HG03442 (cell line): Measurements from ENCODE around the gene CEP112.
"Not testable (repeated sequence)": the region's sequence is repeated elsewhere in the genome, so short reads cannot be mapped to it uniquely, and the experiment has no call there.

Source experiments
- ATAC-seq: cut with Tn5 transposase; IDR thresholded peaks from one replicate; pipeline ENCODE4 v1.9.1; 2021; ENCODE audit warnings: mild to moderate bottlenecking, moderate library complexity; ENCODE audit not compliant: unreplicated experiment

Gene CEP112

DNA sequence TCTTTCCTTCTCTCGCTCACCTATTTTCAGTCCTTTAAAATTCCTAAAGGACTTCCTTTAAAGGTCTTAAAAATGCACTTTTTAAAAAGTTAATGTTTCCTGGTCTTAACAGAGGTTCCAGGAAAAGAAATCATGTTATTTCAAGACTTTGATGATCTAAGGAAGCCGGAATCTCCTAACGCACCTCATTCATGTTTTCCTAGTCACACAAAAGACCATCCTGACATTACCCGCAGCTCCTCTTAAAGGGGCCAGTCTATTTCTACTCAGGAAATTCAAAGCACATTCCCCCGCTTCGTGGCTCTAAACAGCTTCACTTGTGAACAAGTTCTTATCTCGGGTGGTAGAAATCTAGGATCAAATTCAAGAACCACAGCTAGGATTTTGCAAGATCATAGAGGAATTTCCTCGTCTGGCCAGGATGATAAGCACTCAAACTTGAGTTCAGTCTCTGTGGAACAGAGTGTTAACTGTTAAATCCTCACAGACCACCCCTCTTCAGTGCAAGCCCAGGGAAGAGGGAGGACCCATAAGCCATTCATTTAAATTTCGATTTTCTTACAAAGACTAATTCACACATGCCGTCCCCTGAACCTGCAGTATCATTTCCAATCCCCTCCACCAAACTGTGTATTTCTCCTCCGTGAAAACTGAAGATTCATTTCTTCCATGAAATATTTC is 493.4 kb downstream of the CEP112 start:
- ATAC-seq, result no peak

DNA sequence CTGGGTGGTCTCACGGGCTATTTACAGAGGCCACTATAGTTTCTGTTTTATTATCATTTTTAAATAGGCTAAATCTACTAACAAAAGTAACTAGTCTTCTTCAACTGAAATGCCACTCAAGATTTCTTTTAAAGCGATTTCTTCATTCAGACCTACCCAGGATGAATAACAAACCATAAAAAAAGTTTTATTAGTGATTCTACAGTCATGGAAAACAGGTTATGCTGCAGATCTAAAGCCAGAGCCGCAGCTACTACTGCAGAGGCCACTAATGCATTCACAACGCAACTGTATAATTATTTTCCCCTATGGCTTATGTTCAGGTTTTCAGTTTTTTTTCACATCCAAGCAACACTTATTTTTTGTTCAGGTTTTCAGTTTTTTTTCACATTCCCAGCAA is 494.3 kb downstream of the CEP112 start:
- ATAC-seq, result no peak

DNA sequence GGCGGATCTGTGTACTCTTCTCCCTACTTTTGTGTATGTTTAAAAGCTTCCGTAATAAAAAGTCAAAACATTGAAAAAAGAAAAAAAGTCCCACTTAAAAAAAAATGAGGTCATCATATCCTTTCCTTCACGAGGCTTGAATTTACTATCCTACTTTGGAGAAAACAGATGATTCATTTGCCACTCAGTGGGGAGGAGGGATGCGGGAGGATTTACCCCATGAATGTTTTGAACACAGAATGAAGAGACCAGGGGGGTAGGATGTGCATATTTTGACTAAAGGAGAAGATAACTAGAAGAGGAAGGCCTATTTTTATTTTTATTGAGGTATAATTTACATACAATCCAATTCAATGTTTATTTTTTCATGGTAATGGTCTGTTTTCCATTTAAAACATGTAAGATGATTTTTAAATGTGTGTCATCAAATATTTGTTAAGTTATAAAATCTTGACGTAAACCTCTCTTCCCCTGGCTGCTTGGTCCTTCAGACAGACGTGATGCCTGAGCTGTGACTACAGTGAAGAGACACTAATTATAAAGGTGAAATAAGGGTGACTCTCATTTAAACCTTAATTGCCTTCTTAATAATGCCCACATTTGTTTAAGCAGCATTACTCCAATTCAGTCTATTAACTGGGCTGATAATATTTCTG is 495.1 kb downstream of the CEP112 start:
- no peak for ATAC-seq

DNA sequence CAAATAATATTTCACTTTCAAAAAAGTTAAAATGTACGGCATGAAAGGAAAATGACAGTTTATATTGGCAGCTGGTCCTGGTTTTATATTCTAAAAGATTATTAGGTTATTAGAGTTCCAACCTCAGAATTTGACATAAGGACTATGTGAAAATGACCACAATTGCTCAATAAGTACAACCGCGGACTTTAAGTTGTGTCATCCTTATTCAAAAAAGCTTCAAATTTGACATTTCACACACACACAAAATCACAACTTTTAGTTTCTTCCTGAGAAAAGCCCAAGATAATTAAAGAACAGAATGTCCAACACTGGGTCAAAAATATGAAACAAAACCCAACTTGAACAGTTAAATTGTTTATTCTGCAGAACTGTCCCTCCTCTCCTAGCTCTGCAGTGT is 497.3 kb downstream of the CEP112 start:
- no peak for ATAC-seq

DNA sequence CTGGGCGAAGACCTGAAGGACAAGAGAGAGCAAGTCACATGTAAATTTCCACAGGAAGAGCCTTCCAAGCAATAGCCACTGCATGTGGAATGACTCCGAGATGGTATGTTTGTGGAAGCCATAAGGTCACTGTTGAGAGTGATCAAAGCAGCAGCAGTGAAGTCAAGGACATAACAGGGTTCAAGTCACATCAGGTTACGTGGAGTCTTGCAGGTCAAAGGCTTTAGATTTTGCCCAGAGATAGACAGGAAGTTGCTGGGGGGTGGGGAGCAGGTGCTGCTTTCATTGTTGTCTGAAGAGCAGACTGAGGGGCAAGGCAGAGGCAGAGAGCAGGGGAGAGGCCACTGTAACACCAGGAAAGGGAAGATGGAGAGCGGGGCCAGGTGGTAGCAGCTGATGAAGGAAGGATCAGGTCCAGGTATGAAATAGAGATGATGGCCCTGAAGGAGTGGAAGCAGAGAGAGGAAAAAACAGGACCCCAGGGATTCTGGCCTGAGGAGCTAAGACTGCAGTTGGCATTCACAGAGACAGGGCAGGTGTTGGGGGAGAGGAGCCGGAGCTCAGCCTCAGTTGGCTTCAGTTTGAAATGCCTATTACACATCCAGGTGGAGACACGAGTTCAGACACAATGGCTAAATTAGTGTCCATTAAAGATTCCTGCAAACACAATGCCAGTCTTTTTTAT is 501.2 kb downstream of the CEP112 start:
- ATAC-seq, result no peak

DNA sequence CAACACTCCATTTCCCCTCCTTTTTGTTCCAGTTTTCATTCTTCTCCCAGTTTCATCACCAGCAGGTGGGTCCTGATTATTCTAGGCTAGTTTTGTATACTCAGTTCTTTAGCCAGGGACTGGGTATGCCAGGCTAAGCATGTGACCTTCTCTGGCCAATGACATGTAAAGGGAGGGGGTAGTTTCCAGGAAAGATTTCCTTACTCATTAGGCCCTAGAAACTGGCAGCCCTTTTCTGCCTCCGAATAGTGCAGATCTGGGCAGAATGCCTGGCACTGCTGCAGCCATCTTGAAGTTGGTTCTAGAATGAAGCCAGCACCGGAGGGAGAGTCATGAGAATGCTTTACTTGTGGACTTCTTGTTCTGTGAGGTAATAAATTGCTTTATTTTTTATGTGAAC is 503.6 kb downstream of the CEP112 start:
- ATAC-seq, result no peak

DNA sequence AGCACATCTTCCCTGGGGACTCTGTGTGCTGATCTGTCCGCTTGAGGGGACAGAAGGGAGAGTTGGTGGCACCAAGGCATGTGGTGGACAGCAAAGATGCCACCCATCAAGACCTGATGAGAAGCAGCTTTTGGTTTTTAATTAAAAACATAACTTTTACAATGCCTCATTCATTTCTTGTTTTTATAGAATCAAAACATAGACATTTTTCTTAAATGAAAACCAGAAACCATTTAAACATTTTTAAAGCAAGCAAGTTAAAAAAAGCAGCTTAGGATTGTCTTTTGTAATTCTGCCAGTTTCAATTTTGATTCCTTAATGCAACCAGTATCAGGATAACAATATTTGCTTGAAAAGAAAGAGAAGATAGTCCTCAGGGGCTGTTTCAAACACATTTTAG is 506.8 kb downstream of the CEP112 start:
- ATAC-seq, result no peak

DNA sequence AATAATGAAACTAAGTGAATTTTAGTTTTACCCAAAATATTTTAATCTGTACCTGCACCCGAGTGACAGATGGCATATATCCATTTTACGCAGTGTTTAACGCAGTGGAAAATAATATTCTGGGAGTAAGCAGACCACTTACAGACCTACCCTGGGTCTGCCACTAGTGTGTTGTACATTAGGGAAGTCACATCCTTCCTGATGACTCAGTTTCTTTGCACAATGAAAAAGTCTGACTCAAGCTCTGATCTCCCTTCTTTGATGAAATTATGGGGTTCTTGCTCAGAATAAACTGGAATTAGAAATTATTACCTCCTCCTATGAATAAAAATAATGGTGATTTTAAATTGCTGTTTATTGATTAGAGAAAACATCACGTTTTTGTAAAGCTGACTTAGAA is 507.3 kb downstream of the CEP112 start:
- no peak for ATAC-seq

DNA sequence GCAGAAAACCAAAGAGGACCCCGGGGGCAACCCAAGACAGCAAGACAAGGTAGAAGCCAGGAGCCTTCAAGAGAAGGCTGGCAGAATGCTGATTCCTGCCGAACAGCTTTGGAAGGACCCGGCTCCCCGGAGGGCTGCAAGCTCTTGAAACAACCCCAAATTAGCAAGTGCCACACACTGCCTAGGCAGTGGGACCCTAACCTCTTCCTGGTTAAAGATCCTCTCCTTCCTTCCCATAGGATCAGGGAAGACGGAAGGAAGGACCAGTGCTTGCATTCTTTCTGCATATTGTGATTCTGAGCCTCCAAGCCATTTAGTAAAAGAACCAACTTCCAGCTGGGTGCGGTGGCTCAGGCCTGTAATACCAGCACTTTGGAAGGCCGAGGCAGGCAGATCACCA is 508.5 kb downstream of the CEP112 start:
- ATAC-seq, result no peak

DNA sequence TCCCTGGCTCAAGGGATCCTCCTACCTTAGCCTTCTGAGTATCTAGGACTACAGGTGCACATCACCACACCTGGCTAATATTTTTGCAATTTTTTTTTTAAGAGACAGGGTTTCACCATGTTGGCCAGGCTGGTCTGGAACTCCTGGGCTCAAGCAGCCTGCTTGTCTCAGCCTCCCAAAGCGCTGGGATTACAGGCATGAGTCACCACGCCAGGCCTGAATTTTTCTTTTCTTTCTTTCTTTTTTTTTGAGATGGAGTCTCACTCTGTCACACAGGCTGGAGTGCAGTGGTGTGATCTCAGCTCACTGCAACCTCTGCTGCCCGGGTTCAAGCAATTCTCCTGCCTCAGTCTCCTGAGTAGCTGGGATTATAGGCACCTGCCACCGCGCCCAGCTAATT is 510.2 kb downstream of the CEP112 start:
- not testable (repeated sequence) for ATAC-seq

DNA sequence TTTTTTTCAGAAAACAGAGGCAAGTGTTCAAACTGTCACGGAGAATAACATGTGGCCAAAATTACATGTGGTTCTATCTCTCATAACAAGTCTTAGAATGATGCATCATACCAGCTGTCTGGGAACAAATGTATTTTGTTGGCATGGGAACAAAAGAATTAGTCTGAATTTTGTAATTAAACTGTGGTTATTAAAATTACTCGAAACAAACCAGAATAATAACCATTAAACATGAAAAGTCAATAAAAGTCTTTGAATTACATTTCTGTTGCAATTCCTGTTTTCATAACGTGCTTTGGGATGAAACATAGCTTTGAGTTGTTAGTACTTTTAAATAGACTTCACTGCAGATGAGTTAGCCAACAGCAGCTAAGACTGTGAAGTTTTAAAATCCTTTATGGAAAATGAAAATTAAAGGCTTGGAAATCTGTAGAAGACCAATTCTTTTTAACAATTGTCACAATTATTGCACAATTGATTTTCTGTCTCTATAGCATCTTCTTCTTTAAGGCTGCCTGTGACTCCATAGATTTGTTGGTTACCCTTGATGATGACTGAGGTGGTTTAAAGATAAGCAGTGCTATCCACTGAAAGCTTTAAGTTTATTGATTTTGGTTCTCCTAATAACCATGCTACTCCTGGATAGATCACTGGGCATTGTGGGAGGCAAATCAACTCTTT is 512.6 kb downstream of the CEP112 start:
- no peak for ATAC-seq

DNA sequence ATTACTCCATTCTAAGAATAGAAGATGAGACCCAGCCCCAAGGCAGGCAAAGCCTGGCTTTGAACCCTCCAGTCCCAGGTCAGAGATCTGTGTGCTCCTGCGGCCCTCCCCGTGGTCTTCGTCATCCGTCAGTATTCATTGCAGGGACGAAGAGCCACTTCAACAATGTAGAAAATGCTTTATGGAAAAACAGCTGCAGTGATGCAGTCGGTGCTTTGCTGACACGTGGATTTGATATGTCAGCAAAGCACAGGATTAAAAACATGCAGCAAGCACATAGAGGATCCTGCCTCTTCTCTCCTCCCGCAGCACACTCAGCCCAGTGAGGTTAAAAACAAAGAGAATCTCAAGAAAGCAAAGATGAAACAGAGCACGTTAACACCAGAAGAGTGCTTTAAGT is 513.4 kb downstream of the CEP112 start:
- no peak for ATAC-seq

DNA sequence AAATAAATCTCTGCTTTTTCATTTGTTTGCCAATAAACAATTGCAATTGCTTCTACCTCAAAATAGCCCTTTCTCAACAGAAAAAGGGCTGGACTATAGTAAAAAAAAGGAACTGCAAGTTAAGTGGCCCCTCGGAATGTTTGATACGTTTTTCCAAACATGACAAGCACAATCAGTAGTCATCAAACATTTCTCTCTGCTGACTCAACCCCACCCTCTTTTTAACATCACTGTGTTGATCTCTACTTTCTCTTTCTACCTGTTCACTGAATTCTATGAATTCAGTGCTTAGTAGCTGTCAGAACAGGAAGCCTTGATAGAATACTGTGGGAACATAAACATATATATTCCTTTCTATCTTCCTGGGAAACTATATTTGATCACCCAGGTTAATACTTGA is 514.0 kb downstream of the CEP112 start:
- ATAC-seq, result no peak

DNA sequence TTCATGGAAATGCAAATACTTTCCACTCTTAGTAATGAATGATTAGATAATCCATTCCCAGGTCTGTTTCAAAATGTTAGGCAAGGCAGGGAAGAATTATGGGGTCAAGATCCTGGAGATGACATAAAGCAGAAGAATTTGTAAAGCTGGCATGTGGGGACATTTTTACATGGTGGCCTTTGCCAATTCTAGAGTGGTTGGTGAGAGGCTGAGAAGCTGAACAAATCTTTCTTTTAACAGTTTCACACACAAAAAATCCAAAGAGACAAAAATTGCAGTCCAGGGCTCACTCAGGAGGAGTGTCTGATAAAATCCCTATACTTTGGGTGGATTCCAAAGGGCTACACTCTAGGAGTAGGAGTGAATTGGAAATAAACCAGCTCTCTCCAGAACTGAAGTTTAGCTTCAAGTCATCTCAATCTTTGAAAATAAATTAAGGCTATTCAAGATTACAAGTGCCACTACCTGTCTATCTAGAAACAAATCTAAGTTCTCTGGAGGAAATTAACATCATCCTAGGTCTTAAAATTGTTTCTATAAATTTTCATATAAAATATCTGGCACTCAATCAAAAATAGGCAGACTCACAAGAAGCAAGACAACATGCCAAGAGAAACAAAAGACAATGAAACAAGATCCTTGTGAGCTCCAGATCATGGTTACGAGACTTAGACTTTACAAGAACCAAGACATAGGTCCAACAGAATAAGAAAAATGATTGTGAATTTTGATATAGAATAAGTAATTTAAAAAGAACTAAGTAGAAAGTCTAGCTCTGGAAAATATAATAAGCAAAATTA is 517.5 kb downstream of the CEP112 start:
- ATAC-seq, result no peak

DNA sequence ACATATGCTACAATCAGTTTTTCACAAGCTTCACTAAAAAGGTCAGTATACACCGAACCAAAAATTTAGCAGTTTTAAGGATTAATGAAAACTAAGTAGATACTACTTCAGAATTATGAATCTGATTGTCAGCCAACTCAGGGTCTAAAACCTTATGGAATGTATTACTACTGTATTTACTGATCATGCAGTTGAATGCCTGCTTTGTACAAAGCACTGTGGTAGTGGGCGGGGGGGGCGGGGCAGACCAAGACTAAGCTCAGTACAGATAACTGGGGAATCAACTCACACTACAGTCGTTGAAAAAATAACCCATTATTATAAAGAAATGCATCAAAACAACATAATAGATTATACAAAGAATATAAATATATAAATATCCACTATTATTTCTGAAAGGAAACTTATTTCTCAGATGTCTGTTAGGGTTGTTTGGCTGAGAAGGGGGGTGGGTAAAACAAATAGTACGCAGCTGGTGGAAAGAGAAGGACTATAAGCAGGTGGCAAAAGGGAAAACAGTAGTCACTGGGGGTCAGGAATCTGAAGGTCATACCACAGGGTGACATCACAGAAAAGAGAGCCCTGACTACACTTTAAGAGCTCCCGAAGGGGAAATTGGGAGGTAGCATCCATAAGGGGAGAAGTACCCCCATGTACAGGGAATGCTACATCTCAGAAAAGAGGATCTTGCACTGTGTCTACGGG is 521.1 kb downstream of the CEP112 start:
- ATAC-seq, result no peak

DNA sequence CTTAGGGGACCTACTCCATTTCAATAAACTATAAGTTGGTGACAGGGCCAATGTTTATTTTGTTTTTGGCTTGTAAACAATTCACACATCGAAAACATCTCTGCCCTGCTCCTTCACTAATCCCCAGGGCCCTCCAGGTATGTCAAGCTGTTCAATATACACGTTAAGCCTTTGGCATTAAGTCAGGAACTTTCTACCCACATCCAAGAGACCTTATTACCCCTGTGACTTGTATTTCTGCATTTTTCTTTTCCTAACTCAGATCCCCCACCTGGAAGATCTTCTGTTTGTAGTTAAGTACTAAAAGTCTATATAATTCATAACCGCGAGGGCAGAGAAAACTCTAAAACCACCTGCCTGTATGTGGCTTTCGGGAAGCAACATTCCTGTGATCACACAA is 523.7 kb downstream of the CEP112 start:
- ATAC-seq, result no peak

DNA sequence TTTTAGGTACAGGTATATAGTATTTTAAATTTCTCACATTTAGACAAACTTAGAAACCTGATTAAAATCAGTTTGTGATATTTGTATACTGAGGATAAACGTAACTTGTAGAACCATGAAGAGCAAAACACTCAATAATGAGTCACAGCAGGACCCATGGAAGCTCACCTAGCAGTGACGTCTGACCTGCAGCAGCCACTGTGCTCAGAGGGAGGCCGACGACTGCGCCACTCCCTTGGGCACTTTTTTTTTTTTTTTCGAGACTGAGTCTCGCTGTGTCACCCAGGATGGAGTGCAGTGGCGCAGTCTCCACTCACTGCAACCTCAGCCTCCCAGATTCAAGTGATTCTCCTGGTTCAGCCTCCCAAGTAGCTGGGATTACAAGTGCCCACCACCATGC is 524.3 kb downstream of the CEP112 start:
- ATAC-seq, result no peak

DNA sequence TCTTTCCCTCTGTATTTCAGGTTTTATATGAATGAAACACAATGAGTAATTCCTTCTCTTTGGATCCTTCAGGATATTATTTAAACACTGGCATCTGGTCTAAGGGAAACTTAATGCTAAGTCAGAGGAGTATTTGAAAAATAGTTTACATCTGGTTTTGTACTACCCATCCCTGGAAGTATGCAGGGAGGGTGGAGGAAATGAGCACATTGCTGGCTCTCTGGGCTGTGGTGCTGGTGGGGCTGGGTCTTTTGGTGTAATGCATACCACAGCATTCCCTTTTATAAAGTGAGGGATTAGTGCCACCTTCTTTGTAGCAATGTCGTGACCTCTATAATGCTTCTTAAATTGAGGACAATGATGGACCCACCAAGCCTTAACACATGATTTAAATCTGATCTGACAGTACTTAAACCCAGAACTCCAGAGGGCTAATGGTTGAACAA is 525.0 kb downstream of the CEP112 start:
- no peak for ATAC-seq

DNA sequence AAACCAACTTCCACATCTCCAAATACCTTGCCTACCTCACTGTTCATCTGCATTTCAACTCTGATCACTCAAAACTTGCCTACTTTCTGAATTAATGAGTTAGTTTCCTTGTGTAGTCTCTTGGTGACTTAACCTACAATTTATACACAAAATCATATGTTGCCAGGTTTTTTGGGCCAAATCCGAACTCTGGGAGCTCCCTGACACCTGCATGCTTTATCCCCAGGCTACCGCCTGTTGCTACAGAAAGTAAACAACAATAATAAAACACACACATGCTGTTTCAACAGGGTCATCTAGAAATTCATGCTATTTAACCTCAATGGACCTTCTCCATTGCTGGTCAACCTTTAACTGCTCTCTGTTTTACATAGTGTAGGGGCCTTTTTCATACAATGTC is 526.0 kb downstream of the CEP112 start:
- ATAC-seq, result no peak

DNA sequence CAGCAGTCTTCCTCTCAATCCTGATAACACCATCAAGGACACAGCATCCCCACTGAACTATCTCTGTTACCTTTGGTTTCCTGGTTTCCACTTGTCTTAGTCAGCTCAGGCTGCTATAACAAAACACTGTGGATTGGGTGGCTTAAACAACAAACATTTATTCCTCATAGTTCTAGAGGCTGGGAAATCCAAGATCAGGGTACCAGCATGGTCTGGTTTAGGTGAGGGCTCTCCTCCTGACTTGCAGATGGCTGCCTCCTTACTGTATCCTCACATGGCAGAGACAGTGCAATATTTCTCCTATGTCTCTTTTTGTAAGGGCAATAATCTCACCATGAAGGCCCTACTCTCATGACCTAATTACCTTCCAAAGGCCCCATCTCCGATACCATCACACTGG is 527.2 kb downstream of the CEP112 start:
- ATAC-seq, result no peak
